GM19240 (cell line): Measurements from ENCODE around the gene KCNB1.
"Not testable (repeated sequence)": the region's sequence is repeated elsewhere in the genome, so short reads cannot be mapped to it uniquely, and the experiment has no call there.

Experiments
- DNase-seq: peaks from one replicate; pipeline ENCODE4 v3.0.0; 2011; ENCODE audit warnings: low spot score; ENCODE audit not compliant: insufficient read length

Gene KCNB1

GRCh38 chr20:49326026-49326425 is 156.4 kb downstream of the KCNB1 start:
- no peak for DNase-seq

GRCh38 chr20:49324306-49324705 is 158.2 kb downstream of the KCNB1 start:
- DNase-seq = no peak

- DNase-seq = no peak
Observed at GRCh38 chr20:49323622-49324238, 158.7 kb downstream of the KCNB1 start.

GRCh38 chr20:49320460-49320859 is 162.0 kb downstream of the KCNB1 start:
- DNase-seq = no peak

- DNase-seq = no peak
Observed at GRCh38 chr20:49319208-49319809, 163.2 kb downstream of the KCNB1 start.

GRCh38 chr20:49318430-49319207 is 163.8 kb downstream of the KCNB1 start:
- no peak for DNase-seq

GRCh38 chr20:49318091-49318429 is 164.4 kb downstream of the KCNB1 start:
- DNase-seq = no peak

GRCh38 chr20:49316704-49317103 is 165.8 kb downstream of the KCNB1 start:
- DNase-seq = no peak

- no peak for DNase-seq
Observed at GRCh38 chr20:49315580-49315979, 166.9 kb downstream of the KCNB1 start.

GRCh38 chr20:49314052-49314451 is 168.4 kb downstream of the KCNB1 start:
- not testable (repeated sequence) for DNase-seq
